NCI-H446 treated with DMSO at 0.1 percent for 48 hours (cell line): ENCODE measurements around the gene METTL21A.

ENCODE experiments used
- DNase-seq: peaks from one replicate; lab custom pipeline; 2025; lab: John Stamatoyannopoulos, UW

The METTL21A gene

DNA sequence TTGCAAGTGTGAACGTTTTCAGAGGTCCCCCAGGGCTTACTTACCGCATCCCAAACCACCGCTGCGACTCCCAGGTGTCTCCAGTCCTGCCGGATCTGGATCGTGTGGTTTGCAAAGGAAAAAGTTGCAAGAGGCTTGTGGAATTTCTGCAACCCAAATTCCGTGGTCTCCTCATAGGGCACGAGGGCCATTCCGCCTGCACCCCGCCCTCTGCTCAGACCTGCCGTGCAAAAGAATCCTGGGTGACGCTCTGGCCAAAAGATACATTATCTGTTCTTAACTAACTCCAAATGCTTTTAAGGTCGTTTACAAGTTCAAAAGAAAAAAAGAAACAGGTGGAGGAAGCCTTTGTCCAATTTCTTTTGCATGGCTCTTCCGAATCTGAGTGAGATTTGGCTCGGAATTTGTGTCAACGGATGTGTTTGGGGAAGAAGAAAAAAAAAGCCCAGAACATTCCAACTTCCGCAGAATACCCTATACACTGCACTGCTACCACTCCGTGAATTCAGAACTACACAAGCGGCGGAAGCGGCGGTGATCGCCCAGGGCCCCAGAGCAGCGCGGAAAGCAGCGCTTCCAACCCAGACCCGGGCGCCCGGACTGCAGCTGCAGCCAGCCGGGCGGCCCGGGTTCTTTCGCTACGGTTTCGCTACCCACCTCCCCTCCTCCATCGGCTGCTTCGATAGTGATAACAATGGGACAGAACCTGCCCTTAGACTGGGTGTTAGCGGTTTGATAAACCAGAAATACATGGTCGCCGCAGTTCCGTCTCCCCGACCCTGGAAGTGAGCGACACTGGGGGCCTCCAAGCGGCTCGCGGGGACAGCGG, 795 bp downstream of the METTL21A start:
- DNase-seq, result peak; percentile 37

DNA sequence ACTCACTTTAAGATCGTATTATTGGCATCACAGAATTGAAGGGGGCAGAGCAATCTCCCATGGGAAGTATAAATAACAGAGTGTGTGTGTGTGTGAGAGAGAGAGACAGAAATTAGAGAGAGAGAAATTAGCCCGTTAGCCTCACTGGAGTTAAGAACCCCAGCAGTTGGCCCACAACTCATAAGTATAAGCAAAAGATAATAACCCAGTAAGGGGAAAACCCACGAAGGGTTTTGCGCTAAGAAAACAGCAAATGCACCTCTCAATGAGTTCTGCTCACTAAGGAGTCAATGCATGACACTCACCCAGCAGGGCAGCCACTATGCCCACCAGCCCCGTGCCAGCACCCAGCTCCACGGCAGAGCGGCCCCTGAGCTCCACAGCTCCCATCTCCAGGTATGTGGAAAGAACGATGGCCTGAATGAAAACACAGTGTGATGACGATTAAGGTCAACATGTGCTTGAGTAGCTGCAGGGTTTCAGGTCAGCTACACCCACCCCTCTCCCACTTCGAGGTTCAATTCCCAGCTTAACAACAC, 3.6 kb downstream of the METTL21A start:
- no peak for DNase-seq

DNA sequence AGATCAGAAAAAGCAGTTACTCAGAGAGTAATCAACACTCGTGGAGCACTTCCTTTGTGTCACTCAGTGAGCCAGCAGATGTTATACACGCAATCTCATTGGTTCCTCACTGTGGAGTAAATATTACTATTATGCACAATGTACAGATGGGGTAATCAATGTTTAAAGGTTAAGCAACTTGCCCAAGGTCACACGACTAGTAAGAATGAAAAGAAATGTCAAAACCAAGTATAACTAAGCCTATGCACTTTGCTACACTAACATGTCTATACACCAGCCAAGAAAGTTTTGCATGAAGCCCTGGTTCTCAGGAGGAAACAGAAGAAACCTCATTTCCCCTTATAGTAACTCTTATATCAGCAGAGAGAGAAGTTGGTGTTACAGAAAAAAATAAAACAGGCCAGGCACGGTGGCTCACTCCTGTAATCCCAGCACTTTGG, 5.4 kb downstream of the METTL21A start:
- no peak for DNase-seq

DNA sequence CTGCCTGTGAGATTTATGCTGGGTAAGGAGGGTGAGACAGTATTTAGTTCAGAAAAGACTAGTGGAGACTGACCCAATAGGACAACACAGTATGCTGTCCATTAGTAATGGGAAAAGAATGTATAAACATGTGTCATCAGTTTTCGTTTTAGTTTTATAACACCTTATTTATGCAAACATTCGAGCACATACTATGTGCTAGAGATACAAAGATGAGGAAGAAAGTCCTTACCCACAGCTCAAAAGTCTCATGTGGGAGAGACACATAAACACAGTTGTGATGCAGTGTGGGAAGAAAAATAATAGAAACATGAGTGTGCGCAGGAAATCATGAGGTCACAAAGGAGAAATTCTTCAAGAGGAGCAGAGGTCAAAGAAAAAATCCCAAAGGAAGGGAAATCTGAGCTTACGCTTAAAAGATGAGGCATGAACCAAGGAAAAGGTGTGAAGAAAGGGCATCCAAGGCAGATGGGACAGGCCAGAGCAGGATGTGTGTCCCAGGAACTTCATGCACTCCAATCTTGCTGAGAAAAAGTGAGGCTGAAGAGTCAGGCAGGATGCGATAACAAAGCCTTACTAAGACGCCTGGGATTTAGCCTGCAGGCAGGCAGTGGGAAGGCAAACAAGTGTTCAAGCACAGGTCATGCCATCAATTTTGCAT, 8.1 kb downstream of the METTL21A start:
- DNase-seq, result no peak

DNA sequence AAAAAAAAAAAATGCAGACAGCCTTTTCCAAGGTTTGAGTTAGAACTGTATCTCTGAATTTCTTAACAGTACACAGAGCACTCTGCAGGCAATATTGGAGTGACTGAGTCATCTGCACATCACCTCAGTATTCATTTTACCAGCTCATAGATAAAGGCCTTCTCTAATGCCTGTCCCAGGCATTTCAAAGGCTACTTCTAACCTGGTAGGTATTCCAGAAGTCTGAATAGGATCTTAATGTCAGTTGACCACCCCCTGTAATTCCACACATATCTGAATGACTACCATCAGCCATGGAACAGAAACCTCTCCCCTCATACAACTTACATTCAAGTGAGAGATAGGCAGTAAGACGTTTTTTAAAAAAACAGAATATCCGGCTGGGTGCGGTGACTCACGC, 9.0 kb downstream of the METTL21A start:
- no peak for DNase-seq

DNA sequence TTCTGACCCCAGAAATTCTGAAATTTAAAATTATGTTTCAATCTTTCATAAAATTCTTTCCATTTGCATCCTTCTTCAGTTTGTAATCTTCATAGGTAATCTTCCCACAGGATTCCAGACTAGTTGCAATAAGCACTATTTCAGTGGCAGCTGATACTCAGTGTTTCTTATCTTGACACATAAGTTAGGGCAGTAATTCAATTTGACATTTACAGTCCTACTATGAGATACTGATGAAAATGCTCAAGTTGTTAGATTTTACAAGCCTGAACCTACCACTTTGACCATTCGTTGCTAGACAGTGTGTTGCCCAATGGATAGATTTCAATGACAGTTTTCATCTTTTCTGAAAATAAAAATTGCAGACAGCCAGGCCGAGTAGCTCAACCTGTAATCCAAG, 10.4 kb downstream of the METTL21A start:
- DNase-seq, result no peak

DNA sequence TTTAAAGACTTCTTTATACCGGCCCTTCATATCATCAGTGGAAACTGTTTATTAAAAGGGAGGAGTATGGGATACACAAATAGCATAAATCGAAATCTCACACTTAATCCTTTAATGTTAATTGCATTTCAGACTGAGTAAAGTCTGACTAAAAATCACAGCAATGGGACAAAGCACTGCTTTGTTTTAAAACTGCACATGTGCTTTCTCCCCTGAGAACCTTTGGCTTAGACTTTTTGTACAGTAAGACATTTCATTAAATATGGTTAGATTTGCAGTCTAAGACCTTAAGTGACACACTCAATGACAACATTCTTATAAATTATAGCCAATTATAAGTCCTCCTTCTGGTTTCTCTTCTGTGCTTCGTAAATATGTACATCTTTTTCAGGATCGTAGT, 12.5 kb downstream of the METTL21A start:
- no peak for DNase-seq

DNA sequence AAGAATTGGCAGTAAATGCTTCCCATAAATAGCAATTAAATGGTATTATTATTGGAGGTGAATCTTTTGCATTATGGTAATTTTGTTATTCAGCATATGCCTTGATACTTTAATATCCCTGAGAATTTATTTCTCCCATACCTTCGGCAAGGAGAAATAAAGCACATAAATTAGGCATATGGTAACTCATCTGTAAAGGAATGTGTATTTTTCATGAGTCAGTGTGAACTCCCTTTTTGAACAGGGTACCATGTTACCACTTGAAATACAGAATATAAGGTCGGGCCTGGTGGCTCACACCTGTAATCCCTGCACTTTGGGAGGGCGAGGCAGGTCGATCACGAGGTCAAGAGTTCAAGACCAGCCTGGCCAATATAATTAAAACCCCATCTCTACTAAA, 18.4 kb downstream of the METTL21A start:
- no peak for DNase-seq

DNA sequence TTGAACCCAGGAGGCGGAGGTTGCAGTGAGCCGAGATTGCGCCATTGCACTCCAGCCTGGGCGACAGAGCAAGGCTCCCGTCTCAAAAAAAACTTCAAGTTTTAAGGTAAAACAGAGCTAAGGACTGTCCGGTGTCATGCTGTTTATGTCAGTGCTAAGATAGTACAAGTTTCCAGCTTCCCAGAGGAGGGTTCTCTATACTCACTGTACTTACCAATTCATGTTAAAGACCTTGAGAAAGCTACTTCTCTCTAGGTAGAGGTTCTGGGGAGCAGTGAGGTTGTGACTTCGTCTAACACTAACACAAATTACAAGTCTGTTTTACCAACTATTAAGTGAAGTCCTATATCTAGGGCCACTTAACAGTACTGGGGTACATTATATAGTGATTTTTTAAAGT, 18.8 kb downstream of the METTL21A start:
- DNase-seq, result no peak

DNA sequence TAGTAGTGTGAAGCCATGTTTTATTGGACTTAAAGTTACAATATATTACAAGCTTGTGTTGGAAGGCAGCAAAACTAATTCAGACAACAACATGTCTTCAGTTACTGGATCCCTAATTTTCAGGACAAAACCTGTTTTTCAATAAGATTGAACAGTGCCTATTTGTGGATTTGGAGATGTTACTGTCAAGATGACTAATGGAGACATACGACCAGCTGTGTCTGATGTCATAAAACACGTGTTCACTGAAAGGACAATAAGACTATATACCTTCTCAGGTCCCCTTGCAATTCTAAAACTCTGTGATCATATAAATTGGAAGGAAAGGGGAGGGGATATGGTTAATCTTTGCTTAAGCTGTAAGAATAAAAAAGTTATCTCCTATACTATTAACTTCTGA, 21.7 kb downstream of the METTL21A start:
- DNase-seq, result no peak

DNA sequence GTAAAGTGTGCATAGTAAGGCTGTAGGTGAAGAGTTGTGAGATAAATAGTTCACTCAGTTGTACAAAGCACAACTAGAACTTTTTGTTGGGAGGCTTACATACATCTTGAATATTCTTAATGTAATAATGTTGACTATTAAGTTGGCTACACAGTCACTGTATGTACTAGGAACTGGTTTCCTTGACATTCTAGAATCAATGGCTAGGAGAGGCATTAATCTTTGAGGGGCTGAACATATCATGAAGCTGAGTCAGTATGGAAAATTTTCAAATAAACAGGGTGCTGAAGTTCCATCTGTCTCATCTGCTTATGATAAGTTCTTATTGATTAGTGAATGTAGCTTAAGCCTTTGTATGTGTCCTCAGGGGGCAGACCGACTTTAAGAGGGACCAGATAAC, 23.4 kb downstream of the METTL21A start:
- no peak for DNase-seq

DNA sequence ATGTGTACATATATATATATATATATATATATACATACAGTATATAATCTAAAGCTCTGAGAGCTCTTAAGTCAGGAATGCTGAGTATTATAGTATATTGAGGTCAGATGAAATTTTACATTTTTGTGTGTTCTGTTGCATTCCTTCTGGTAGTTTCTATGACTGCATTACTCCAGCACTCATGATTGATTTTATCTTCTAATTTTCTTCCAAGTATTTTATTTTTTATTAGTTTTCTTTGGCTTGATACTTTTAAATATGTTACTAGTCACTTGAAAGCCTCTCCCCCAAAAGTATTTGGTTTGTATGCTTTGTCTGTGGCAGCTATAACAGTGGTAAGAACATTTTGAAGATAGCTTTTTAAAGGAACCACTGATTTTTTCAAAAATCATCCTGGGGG, 25.0 kb downstream of the METTL21A start:
- no peak for DNase-seq

DNA sequence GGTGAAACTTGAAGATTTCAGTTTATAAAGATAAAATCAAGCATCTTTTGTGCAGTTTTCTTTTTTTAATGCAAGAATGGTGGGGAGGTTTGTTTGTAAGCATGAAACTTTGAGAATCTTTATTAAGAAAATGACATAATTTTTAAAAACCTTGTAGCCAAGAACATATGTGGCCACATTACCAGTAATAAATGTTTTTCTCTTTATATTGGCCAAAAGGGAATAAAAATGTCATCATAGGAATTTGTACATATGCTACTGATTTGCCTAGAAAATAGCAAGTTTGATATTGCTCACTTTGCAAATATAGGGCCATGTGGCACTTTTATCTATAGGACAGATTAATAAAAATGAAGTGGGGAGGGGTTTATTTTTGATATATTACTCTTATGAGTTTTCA, 25.6 kb downstream of the METTL21A start:
- DNase-seq, result no peak

DNA sequence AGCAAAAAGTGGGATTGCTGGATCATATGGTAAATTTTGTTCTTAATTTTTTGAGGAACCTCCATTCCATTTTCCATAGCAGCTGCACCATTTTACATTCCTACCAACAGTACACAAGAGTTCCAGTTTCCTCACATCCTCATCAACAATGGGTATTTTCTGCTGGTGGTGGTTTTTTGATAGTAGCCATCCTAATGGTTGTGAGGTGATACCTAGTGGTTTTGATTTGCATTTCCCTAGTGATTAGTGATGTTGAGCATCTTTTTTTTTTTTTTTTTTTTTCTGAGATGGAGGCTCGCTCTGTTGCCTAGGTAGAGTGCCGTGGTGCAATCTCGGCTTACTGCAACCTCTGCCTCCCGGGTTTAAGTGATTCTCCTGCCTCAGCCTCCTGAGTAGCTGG, 30.5 kb downstream of the METTL21A start:
- DNase-seq, result no peak

DNA sequence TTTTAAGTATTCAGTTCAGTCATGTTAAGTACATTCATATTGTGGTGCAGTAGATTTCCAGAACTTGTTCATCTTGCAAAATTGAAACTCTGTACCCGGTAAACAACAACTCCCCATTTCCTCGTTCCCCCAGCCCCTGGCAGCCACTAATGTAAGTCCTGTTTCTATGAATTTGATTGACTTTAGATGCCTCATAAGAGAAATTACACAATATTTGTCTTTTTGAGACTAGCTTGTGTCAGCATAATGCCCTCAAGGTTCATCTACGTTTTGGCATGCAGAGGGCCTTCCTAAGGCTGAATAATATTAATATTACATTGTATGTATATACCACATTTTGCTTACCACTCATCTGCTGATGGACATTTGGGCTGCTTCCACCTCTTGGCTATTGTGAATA, 30.9 kb downstream of the METTL21A start:
- DNase-seq, result no peak

DNA sequence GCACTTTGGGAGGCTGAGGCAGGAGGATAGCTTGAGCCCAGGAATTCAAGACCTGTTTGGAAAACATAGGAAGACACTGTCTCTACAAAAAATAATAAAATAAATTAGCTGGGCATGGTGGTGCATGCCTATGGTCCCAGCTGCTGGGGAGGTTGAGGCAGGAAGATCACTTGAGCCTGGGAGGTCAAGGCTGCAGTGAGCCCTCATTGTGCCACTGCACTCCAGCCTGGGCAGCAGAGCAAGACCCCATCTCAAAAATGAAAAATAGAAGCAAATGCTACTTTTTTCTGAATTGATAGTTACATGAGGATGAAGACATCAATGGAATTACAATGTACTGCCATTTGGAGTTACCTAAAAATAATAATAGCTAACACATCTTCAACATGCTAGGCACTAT, 31.9 kb downstream of the METTL21A start:
- DNase-seq, result no peak

DNA sequence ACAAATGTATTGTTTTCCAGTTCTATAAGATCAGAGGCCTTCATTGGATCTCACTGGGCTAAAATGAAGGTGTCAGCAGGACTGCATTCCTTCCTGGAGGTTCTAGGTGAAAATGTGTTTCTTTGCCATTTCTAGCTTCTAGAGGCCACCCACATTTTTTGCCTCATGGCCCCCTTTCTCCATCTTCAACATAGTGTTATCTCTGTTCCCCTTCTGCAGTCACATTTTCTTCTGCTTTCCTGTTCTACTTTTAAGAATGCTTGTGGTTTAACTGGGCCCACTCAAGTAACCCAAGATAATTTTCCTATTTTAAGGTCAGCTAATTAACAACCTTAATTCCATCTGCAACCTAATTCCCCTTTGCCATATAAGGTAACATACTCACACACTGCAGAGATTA, 36.1 kb downstream of the METTL21A start:
- DNase-seq, result no peak

DNA sequence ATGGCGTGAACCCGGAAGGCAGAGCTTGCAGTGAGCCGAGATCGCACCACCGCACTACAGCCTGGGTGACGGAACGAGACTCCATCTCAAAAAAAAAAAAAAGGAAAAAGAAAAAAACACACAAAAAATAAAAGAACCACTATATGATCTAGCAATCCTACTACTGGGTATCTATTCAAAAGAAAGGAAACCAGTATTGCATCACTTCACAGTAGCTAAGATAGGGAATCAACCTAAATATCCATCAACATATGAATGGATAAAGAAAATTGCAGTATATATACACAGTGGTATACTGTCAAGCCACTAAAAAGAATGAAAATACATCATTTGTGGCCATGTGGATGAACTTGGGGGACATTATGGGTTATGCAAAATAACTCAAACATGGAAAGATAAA, 37.9 kb downstream of the METTL21A start:
- no peak for DNase-seq

DNA sequence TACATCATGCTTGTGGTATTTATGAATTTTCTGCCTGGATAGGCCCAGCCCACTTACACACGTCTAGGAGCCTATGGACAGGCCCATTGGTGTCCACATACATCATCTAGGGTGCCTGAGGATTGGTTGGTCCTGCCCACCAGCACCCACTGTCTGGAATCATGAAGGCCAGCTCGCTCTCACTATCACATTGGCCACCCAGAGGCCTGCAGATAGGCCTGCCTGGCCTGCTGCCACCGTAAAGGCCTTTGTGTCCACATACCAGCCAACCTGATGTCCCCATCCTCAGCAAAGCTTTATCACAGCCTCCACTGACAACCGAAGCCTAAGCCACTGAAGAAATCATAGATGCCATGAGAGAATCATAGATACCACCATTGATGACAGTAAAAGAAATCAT, 40.2 kb downstream of the METTL21A start:
- DNase-seq, result no peak

DNA sequence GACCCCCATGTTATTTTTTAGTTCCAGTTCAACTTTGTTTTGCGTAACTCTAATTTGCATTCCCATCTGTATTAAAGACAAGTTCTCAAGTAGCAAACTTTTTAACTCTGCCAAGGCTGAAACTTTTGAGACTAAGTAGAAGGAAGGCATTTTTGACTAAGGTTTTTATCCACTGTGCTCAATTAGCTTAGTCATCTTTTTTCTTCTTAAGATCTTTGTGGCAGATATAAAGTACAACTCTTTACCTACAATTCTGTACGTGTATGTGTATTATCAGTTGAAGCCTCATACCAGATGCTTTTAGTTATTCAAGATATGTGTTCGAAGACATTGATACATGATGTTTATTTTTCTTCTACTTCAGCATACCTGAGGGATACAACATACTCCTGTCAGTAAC, 53.8 kb downstream of the METTL21A start:
- DNase-seq, result no peak

DNA sequence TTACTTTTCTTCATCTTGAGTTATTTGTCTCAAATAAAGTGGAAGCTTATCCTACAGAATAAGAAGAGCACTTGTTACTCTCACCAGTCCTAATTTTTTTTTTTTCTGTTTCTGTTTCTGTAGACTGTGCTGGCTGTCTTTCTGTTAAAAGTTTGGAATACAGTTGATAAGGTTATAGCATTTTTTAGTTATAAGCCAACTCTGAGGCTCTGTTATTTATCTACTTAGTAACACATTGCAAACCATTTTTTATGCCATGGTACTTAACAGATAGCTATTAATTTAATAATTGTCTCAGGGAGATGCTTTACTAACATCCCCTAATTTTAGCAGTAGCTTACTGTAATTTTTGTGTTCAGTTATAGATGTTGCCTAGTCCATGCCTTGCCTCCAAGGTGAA, 57.5 kb downstream of the METTL21A start:
- DNase-seq, result no peak

DNA sequence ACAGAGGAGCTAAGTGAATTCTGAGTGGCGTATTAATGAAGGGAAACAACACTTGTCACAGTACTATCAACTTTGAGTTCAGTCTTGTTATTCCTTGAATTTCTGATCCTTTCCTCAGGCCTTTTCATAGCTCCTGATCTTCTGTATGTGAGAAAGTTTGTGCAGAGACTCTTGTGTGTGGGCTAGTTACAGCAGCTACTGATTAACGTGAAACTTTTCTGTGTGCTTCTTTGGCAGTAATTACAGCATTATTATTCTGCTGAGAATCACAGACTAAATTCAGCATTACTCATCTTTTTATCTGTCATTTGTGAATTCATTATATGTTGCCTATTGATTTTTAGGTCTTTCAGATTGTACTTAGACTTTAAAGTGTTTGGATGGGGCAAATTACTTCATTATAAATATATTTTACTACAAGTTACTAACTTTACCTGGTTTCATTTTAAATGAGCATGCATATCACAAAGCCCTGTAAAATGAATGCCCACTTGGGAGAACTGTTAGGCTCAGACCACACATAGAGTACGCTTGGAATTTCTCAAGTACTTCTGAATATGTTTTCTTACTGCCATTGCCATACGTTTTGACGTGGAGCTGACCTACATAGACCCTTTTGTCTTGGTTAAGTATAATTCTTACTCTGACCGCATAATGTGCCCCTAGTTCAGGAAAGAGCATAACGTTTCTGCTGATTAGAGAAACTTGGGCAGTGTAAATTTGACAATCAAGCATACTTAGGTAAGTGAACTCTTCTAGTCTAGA, 59.3 kb downstream of the METTL21A start:
- no peak for DNase-seq
